HL-60/S4 (cell line): ENCODE results near the gene S100A9.

Source experiments
- in situ Hi-C: fragments of 300-500 bp; cut with MboI; formaldehyde crosslinking; loops from 2 replicates; pipeline ENCODE4 v1.14.3; 2022; ENCODE audit warnings: low sequenced_read_pairs

Gene S100A9

GRCh38 chr1:153386500-153386901 lies 28.8 kb downstream of the S100A9 start:
- in situ Hi-C loops: no loop called here

- in situ Hi-C loops: no loop called here
Observed at GRCh38 chr1:153387001-153387400, 29.3 kb downstream of the S100A9 start.

DNA sequence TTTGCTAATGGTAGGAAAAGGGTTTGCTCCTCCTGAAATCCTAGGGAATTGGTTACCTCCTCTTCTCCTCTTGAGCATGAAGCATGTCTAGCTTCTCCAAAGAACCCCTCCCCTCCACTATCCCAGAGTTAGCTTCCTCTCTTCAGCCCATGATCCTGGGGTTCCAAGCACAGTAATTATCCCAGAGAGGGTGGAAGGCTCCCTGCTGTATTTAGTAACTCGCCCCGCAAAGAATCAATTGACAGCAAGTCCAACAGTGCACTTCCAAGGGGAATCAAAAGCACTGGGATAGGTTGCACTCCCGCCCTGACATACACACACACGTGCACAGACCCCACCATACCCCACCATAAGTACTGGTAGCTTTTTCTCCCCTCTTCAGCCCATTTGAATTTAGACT lies 30.1 kb downstream of the S100A9 start:
- in situ Hi-C loops: no loop called here

DNA sequence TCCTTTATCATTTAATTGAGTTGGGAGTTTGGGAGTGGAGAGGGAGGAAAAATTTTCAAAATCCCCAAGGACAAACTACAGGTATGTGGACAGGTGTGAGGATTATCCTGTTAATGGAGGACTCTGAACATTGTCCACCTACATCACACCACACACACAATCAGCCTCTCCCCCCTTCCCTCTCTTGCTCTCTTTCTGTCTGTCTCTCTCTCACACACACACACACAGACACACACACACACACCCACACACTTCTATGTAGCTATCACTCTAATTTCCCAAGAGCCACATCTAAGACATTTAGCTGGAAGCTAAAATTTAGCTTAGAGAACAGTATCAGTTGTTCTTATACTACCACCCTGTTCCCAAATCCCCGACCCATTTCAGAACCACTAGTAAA lies 31.7 kb downstream of the S100A9 start:
- in situ Hi-C loops: no loop called here

- in situ Hi-C loops: no loop called here
Observed at GRCh38 chr1:153389973-153390879, 32.6 kb downstream of the S100A9 start.

DNA sequence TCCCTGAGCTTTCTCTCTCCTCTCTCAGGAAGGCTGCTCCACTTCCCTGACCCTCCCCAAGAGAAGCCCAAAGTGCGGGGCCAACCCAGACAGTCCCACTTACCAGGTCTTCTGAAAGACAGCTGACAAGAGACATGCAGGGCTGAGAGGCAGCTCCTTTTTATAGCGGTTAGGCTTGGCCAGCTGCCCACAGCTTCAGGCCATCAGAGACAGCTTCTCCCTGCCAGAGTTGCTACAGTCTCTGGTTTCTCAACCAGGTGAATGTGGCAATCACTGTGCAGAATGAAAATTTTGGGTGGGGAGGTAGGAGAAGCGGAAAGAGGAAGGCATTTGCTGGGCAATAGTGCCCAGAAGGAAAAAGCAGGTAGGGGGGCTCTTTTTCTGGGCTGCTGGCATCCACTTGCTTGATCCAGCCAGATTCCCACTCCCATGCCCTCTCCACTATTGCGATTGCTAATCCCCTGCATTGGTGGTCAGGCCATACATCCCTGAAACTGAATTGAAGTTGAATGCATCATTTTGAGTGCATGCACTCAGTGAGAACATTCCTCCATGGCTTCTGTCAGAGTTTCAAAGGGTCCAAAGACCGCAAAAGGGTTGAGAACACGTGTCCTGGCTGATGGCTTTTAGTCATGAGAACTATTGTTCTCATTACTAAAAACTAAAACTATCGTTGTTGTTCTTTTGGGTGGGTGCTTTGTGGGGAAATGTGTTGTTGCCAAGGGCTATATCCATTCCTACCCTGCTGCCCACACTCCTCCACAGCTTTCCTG lies 33.5 kb downstream of the S100A9 start, which contains the start of gene S100A8:
S100A8 (minus strand) TSS at position 136 of the 773 bp plus-strand sequence. CDS start 538 bp downstream, outside the sequence.
- in situ Hi-C loops: no loop called here

- in situ Hi-C loops: no loop called here
Observed at GRCh38 chr1:153392258-153392657, 34.6 kb downstream of the S100A9 start.

DNA sequence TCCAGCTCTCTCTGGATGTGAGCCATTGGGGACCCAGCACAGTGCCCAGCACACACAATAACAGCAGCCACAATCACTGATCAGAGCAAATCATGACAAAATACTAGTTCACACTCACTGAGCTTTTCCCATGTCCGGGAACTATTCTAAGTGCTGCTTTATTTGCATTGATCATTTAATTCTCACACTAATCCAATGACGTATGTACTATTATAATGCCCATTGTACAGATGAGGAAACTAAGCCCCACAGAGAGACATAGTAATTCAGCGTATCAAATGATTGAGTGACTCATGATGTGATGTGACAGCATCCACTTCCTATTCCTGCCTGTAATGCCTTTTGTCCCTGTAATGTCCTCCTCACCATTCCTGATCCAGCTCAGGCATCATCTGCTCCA lies 35.2 kb downstream of the S100A9 start:
- in situ Hi-C loops: no loop called here

DNA sequence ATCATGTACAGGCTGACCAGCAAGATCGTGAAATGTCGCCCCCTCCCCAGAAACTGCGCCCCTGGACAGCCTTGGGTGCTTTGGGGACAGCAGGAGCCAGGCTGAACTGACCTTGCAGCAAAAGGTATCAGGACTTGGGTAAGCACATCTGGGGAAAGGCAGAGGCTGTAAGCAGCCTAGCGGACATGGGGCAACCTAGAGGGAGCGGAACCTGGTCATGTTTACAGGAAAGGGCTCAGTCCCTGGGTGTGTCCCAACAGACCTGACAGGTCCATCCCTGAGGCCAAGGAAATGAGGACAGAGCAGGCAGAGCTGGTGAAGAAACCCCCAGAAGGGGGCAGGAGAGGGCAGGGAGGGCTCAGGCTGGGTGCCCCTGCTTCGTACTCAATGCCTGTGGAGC lies 36.3 kb downstream of the S100A9 start:
- in situ Hi-C loops: no loop called here

GRCh38 chr1:153394391-153394790 lies 36.7 kb downstream of the S100A9 start:
- in situ Hi-C loops: no loop called here

DNA sequence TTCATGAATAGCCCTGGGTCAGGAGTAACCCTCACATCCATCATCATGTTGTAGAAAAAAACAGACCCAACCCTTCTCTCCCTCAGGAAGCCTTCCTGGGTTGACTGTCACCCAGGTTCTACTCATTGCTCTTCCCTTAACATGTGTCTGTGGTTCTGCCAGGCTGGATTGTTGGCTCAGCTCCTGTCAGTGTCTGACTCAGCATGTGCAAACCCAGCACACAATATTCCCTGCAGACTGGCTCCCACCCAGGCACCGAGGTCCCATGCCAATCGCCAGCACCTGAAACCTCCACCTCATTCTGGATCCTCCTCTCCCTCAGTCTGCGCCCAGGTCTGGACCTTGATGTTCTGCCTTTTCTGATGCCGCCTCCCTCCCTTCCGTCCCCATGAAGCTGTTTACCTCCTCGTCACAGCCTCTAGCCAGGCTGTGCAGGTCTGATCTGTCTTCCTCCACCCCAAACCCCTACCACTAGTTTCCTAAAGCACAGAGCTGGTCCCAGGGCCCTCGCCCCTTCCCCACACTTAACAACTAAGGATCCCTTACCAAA lies 37.6 kb downstream of the S100A9 start:
- in situ Hi-C loops: no loop called here

DNA sequence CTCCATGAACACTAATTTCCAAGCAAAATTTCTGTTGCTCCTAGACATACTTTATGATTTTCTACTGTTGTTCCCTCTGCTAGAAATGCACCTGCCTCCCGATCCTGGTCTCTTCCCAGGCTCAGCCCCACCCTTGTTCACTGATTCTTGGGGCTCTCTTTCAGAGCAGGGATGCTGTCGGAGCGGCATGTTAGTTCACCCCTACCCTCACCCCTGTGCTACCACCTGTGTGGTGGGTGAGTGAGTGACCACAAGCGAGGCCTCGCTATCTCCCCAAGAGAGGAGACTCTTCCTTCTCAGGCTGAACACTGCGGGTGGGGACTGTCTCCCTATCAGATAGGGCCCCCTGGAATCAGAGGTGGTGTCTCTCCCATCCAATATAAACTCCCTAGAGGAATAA lies 38.1 kb downstream of the S100A9 start:
- in situ Hi-C loops: no loop called here

DNA sequence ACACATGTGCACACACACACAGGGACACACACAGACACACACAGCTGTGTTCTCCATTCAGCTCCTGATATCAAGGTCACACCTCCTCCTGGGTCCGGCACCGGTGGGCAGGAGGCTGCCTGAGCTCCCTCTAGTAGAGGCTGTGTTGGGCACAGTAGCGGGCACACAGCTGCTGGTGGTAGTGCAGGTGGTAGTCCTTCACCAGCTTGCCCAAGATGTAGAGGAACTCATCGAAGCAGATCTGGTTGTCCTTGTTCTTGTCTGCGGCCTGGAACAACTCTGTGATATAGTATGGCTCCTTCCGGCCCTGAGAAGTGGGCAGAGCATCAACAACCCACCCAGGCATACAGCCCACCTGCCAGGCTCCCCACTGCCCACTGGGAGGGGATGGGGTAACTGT lies 38.8 kb downstream of the S100A9 start:
- in situ Hi-C loops: no loop called here

GRCh38 chr1:153397051-153397923 lies 39.6 kb downstream of the S100A9 start:
- in situ Hi-C loops: no loop called here

- in situ Hi-C loops: no loop called here
Observed at GRCh38 chr1:153397924-153398651, 40.4 kb downstream of the S100A9 start.

DNA sequence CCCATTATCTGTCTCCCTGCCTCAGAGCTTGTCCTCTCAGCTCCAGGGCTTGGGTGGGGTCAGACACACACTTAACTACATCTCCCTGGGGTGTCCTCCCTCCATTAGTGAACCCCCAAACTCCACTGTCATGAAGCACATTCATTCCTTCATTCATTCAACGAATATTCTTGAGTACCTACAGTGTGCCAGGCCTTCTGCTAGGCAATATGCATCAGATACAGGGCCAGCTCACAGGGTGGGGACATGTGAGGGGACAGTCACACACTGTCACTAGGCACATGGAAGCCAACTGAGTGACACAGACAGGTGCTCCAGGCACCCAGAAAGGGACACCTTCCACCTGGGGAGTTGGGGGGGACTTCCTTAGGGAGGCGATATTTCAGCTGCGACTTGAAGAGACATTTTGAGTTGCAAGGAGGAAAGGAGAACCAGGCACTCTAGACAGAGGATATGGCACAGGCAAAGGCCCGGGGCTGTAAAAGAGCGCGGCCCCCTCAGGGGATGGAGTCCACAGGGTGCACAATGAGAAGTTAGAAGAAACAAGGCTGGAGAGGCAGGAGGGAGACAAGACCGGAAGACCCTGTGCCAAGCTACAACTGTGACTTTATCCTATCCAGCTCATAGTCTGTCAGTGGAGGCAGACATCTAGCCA lies 41.9 kb downstream of the S100A9 start:
- in situ Hi-C loops: loop anchor here (5.0 kb wide), 1 partner anchor 37 kb away; no protein-coding TSS in a partner anchor

- in situ Hi-C loops: loop anchor here (5.0 kb wide), 1 partner anchor 38 kb away; no protein-coding TSS in a partner anchor
Observed at GRCh38 chr1:153400244-153400643, 42.6 kb downstream of the S100A9 start.

GRCh38 chr1:153401461-153401860 lies 43.8 kb downstream of the S100A9 start:
- in situ Hi-C loops: loop anchor here (5.0 kb wide), 1 partner anchor 39 kb away; no protein-coding TSS in a partner anchor

DNA sequence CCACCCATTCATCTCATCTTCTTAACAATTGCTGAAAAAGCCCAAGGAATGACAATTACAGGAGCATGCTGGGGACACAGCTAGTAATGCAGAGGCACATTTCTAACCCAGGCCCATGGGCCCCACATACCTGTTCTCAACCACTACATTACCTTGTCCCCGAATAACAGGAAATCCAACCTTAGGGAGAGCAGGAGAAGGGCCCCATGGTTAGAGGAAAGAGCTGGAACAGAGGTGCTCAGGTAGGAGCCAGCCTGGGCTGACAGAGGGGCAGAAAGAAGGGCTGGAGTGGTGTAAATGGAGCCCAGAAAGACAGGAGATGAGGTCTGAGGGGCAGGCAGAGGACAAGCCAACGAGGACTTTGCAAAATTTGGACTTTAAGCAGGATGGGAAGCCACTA lies 44.6 kb downstream of the S100A9 start:
- in situ Hi-C loops: loop anchor here (5.0 kb wide), 1 partner anchor 40 kb away; no protein-coding TSS in a partner anchor
